Measurements from ENCODE around the gene TBC1D7.

TBC1D7 gene

GRCh38 chr6:13278991-13279390, 49.3 kb downstream of the TBC1D7 start:
- Histone ChIP-seq H3K4me3 (ENCODE audit: low read length) (no peak overlapping the region), H3K27ac (ENCODE audit: low read depth, low read length) (no peak overlapping the region), H3F3A (ENCODE audit: control insufficient read depth, insufficient read depth) (no peaks in the 10 kb centered on the region), H3K27me3 (ENCODE audit: control insufficient read depth, low read length) (no peaks in the 10 kb centered on the region), H3K79me2 (ENCODE audit: control insufficient read depth, low read length) (peaks cover 21% of the 10 kb centered on the region), H3K9me2 (replicated peaks; ENCODE audit: control insufficient read depth, low read length) (no peaks in the 10 kb centered on the region), H3K4me1 (ENCODE audit: control insufficient read depth, low read length) (peaks cover 41% of the 10 kb centered on the region), H3K36me3 (ENCODE audit: control insufficient read depth, low read length) (peaks cover 16% of the 10 kb centered on the region), H3K9me3 (ENCODE audit: control insufficient read depth, insufficient read depth, low read length) (no peaks in the 10 kb centered on the region), H3K4me2 (ENCODE audit: low read length) (no peak overlapping the region), H4K20me1 (ENCODE audit: control insufficient read depth, insufficient read depth, low read depth, low read length) (no peaks in the 10 kb centered on the region)
- TF ChIP-seq EZH2phosphoT487 (IDR thresholded peaks at IDR 0.05; ENCODE audit: borderline replicate concordance, low read length) (no peak), CTCF (IDR thresholded peaks at IDR 0.05; ENCODE audit: low read depth, low read length, poor library complexity, severe bottlenecking) (no peak)

GRCh38 chr6:13278164-13278563, 50.2 kb downstream of the TBC1D7 start:
- H3F3A ChIP-seq (ENCODE audit: control insufficient read depth, insufficient read depth): no peaks in the 10 kb centered on the region
- TF ChIP-seq CTCF (IDR thresholded peaks at IDR 0.05; ENCODE audit: low read depth, low read length, poor library complexity, severe bottlenecking): peak; percentile 72
- no peak for TF ChIP-seq EZH2phosphoT487 (IDR thresholded peaks at IDR 0.05; ENCODE audit: borderline replicate concordance, low read length)
- H3K27me3 ChIP-seq (ENCODE audit: control insufficient read depth, low read length): no peaks in the 10 kb centered on the region
- no peaks in the 10 kb centered on the region for H3K9me3 ChIP-seq (ENCODE audit: control insufficient read depth, insufficient read depth, low read length)
- no peak overlapping the region for H3K27ac ChIP-seq (ENCODE audit: low read depth, low read length)
- H3K79me2 ChIP-seq (ENCODE audit: control insufficient read depth, low read length): peaks cover 28% of the 10 kb centered on the region
- H3K4me1 ChIP-seq (ENCODE audit: control insufficient read depth, low read length): peaks cover 49% of the 10 kb centered on the region
- peak overlapping the region; percentile 27 for H3K4me2 ChIP-seq (ENCODE audit: low read length)
- H3K4me3 ChIP-seq (ENCODE audit: low read length): no peak overlapping the region
- no peaks in the 10 kb centered on the region for H3K9me2 ChIP-seq (replicated peaks; ENCODE audit: control insufficient read depth, low read length)
- peaks cover 12% of the 10 kb centered on the region for H3K36me3 ChIP-seq (ENCODE audit: control insufficient read depth, low read length)
- no peaks in the 10 kb centered on the region for H4K20me1 ChIP-seq (ENCODE audit: control insufficient read depth, insufficient read depth, low read depth, low read length)

GRCh38 chr6:13277231-13277630, 51.1 kb downstream of the TBC1D7 start:
- Histone ChIP-seq H3K27me3 (ENCODE audit: control insufficient read depth, low read length) (no peaks in the 10 kb centered on the region), H3K36me3 (ENCODE audit: control insufficient read depth, low read length) (peaks cover 8% of the 10 kb centered on the region), H3K4me1 (ENCODE audit: control insufficient read depth, low read length) (peaks cover 59% of the 10 kb centered on the region), H3K9me3 (ENCODE audit: control insufficient read depth, insufficient read depth, low read length) (no peaks in the 10 kb centered on the region), H3K4me3 (ENCODE audit: low read length) (0 out of 2 replicates have a peak overlapping the region, but pooled peaks have one; percentile 9), H3K27ac (ENCODE audit: low read depth, low read length) (no peak overlapping the region), H3K4me2 (ENCODE audit: low read length) (peak overlapping the region; percentile 27), H3K9me2 (replicated peaks; ENCODE audit: control insufficient read depth, low read length) (no peaks in the 10 kb centered on the region), H4K20me1 (ENCODE audit: control insufficient read depth, insufficient read depth, low read depth, low read length) (no peaks in the 10 kb centered on the region), H3K79me2 (ENCODE audit: control insufficient read depth, low read length) (peaks cover 33% of the 10 kb centered on the region), H3F3A (ENCODE audit: control insufficient read depth, insufficient read depth) (no peaks in the 10 kb centered on the region)
- TF ChIP-seq CTCF (IDR thresholded peaks at IDR 0.05; ENCODE audit: low read depth, low read length, poor library complexity, severe bottlenecking): no peak
- TF ChIP-seq EZH2phosphoT487 (IDR thresholded peaks at IDR 0.05; ENCODE audit: borderline replicate concordance, low read length): no peak

Measured in DOHH2 (cell line).